Head of caudate nucleus (tissue), 42 donors: ENCODE data around the gene UBE2G1.
A peak's percentile ranks its signal among the peaks of the same experiment; 100 is the strongest.

Experiments
- DNase-seq, 42 donors: peaks; one replicate each; pipeline versions ENCODE4 v3.0.0 to v3.0.0-alpha.2; 2020 to 2021; ENCODE audit warnings: mixed read lengths in 7 of 42
- intact Hi-C: fragments of 100-400 bp; cut with DNase I; formaldehyde crosslinking; loops from one replicate; pipeline ENCODE4 v1.15.0; 2022

Gene UBE2G1

GRCh38 chr17:4344926-4345325, 21.5 kb downstream of the UBE2G1 start:
- no peak for DNase-seq

DNA sequence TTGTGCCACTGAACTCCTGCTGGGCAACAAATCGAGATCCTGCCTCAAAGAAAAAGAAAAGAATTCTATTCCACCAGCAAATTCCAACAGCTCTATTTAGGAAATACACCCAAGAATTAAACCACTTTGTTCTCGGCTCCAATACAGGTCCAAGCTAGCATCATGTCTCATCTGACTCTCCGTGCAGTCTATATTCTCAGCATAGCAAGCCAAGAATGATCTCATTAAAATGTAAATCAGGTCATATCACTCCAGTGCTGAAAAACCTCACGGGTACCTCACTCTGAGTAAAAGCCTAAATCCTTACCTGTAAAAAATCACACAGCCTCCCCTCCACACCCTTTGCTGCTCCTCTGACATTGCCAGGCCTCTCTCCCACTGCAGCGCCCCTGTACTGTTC, 23.9 kb downstream of the UBE2G1 start:
- intact Hi-C loops, result no loop called here
- no peak for DNase-seq

More at GRCh38 chr17:4344926-4345325, 21.5 kb downstream of the UBE2G1 start:
- intact Hi-C loops, result no loop called here

DNA sequence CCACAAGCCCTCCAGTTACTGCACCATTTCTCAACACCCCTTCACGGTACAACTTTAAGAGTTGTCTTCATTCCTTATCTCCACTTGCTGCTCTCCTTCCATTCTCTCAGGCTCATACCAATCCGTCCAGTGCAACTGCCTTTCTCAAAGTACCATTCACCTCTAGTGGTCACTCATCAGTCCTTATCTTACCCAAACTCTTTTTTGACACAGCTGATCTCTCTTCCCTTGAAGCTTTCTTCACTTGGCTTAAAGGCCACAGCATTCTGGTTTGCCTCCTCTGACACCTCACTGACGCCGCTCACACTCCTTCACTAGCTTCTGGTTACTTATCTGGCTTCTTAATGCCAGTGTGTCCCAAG, 24.9 kb downstream of the UBE2G1 start:
- no peak for DNase-seq
- intact Hi-C loops, result no loop called here

DNA sequence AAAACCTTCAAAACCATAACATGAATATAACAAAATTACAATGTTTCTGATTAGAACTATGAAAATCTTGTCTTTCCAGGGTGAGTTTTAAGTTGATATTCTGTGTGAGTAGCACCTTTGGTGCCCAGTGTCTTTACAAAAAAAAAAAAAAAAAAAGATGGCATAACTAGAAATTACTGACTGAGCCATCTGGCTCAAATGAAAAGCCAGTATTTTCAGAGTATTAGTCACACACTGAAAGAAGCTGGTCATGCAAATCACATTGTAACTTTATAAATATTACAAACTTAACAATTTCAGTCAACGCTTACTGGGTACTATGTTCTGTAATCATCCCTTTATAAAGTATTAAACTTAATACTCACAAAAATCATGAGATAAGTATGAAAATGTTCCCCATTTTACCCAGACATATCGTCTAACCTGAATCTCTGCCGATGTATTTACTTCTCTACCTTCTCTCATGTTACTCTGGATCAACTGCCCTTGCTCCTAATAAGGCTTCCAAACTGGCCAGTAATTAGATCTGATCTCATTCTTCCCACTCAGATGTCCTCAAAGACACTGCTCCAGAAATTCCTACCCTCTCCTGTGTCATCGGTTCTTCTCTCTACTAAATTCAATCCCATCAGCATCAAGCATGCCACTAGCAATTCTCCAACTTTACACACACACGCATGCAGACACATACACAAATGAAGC, 25.4 kb downstream of the UBE2G1 start:
- DNase-seq, result no peak
- intact Hi-C loops, result no loop called here

DNA sequence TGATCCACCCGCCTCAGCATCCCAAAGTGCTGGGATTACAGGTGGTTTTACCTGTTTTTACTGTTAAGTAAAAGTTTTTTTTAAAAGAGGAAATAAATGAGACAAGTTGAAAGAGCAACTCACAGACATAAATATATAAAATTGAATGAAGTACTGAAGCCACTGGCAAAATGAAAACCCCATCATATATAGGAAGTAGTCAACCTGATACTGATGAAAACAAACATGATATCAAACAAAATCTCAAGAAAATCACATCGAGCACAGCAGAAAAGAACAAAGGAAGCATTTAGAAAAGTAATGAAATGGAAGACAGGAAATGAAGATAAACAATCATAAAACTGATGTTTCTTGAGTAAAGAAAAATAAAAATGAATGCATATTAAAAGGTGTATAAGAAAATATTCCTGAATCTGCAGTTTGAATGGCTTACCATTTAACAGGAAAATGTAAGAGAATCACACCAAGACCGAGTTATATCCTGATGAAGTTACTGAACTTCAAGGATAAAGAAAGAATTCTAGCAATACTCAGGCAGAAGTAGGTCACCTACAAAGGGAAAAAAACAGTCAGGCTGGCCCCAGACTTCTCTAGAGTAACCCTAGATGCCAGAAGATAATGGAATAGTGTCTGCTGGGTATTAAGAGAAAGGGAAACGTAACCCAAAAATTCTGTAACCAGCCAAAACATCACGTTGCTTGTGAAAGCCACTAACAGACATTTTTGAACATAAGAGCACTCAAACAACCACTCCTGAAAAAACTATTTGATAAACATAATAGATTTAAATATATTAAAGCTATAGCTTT, 31.5 kb downstream of the UBE2G1 start:
- DNase-seq, result no peak
- intact Hi-C loops, result no loop called here

DNA sequence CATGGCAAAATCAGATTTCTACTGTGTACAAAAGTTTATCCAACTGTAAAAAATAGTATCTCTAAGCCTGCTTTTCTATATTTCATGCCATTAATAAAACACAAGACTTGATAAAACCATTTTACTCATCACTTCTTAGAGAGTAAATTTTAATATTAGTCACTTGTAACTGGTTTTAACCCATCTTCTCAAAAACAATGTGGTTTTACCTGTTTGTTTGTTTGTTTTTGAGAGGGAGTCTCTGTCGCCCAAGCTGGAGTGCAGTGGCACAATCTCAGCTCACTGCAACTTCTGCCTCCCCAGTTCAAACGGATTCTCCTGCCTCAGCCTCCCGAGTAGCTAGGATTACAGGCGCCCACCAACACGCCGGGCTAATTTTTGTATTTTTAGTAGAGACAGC, 32.1 kb downstream of the UBE2G1 start:
- DNase-seq, result no peak
- intact Hi-C loops, result no loop called here

GRCh38 chr17:4333041-4333440, 33.4 kb downstream of the UBE2G1 start:
- DNase-seq, result no peak
- intact Hi-C loops, result no loop called here

- no peak for DNase-seq
- intact Hi-C loops, result no loop called here
Measured at GRCh38 chr17:4332296-4332970, 34.0 kb downstream of the UBE2G1 start.

DNA sequence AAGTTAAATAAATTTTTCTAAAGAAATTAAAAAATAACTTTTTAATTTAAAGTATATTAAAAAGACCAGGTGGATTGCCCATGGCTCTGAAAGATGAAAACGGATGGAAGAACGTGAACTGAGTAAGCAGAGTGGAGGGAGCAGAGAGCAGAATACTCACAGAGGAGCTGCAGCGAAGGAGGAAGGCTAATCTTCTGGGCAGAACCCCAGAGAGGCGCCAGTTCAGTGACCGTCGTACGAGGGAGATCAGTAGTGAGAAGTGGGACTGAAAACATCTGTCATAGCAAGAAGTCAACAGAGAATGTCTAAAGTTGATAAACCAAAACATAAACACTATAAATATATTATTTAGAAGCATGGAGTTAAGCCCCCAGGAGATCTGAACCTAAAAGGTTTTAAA, 34.9 kb downstream of the UBE2G1 start:
- peak in 2 of 42 donors; percentile 10 to 15 for DNase-seq
- intact Hi-C loops, result no loop called here

- DNase-seq, result no peak
- intact Hi-C loops, result no loop called here
Measured at GRCh38 chr17:4329838-4330237, 36.6 kb downstream of the UBE2G1 start.

GRCh38 chr17:4327606-4328005, 38.9 kb downstream of the UBE2G1 start:
- intact Hi-C loops, result no loop called here
- DNase-seq, result no peak

GRCh38 chr17:4326608-4327007, 39.9 kb downstream of the UBE2G1 start:
- no peak for DNase-seq

GRCh38 chr17:4326112-4326511, 40.4 kb downstream of the UBE2G1 start:
- DNase-seq, result no peak
- intact Hi-C loops, result no loop called here

More at GRCh38 chr17:4326608-4327007, 39.9 kb downstream of the UBE2G1 start:
- intact Hi-C loops, result no loop called here

GRCh38 chr17:4324463-4324862, 42.0 kb downstream of the UBE2G1 start:
- no peak for DNase-seq
- intact Hi-C loops, result no loop called here

- no peak for DNase-seq
- intact Hi-C loops, result no loop called here
Measured at GRCh38 chr17:4319221-4319620, 47.3 kb downstream of the UBE2G1 start.

- intact Hi-C loops, result no loop called here
Measured at GRCh38 chr17:4318596-4318995, 47.9 kb downstream of the UBE2G1 start.

DNA sequence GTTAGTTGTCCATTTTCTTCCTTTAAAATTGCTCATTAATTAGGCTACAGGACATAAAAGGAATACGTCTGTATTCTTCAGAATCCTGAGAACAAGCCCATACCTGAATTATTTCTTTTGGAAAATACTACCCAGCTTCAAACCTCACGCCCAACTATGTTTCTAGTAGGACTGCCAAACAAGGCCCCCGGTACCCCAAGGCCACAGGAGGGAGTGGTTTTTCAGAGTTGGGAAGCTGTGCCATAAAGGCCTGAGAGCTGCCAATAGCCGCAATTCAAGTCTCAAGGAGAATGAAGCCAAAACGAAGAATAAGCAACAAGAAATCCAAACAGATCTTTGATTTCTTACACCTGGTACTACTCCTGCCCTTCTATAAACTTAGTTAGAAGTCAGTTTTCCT, 48.3 kb downstream of the UBE2G1 start:
- intact Hi-C loops, result no loop called here

More at GRCh38 chr17:4318596-4318995, 47.9 kb downstream of the UBE2G1 start:
- no peak for DNase-seq

GRCh38 chr17:4317610-4318009, 48.9 kb downstream of the UBE2G1 start:
- no peak for DNase-seq
- intact Hi-C loops, result no loop called here

More for the DNA sequence above, 48.3 kb downstream of the UBE2G1 start:
- no peak for DNase-seq

DNA sequence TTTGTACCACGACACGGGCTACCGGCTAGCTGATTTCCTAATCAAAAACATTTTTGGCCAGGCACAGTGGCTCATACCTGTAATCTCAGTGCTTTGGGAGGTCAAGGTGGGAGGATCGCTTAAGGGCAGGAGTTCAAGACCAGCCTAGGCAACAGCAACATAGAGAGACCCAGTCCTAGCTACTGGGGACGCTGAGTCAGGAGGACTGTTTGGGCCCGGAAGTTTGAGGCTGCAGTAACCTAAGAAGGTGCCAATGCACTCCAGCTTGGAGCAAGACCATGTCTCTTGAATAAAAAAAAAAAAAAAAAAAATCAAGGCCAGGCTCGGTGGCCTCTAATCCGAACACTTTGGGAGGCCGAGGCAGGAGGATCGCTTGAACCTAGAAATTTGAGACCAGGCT, 49.8 kb downstream of the UBE2G1 start:
- intact Hi-C loops, result no loop called here
- no peak for DNase-seq

DNA sequence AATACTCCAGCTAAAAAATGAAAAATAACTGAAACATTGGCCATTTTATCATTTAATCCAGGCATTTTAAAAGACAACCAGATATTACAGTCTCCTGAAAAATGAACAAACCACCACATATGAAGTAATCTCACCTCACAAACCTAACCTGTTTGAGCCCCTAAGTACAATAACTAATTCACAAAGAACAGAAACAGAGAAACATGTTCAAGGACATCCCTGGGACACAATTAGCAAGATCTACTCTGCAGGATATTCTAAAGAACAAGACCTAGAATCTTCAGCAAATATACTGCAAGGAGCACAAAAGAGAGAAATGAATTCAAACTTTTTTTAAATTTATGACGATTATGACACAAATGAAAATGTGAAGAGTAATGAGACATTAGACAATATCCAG, 51.9 kb downstream of the UBE2G1 start:
- intact Hi-C loops, result no loop called here
- DNase-seq, result no peak
